IMR-90 (cell line): ENCODE measurements around the gene PEX7.

Source experiments
- BHLHE40 ChIP-seq: fragments of 150-350 bp; IDR thresholded peaks from 2 replicates; pipeline ENCODE4 v1.6.1; 2016; ENCODE audit warnings: mild to moderate bottlenecking, low read depth, low read length
- CEBPB ChIP-seq: IDR thresholded peaks from 2 replicates; pipeline ENCODE4 v1.6.1; 2012; ENCODE audit warnings: low read depth, low read length, improper control_type of control experiment
- CTCF ChIP-seq: conservative IDR thresholded peaks from 2 replicates; pipeline ENCODE4 v1.5.1; 2012; ENCODE audit warnings: mild to moderate bottlenecking, low read depth, low read length, improper control_type of control experiment
- ELK1 ChIP-seq: fragments of 150-350 bp; IDR thresholded peaks from 2 replicates; pipeline ENCODE4 v1.6.1; 2016; ENCODE audit warnings: low read depth, mild to moderate bottlenecking, low read length, moderate library complexity, borderline replicate concordance
- FOS ChIP-seq: fragments of 150-350 bp; IDR thresholded peaks from 2 replicates; pipeline ENCODE4 v1.6.1; 2016; ENCODE audit warnings: low read depth, low read length
- MAFK ChIP-seq: IDR thresholded peaks from 2 replicates; pipeline ENCODE4 v1.6.1; 2012; ENCODE audit warnings: low read depth, low read length, improper control_type of control experiment
- MXI1 ChIP-seq: IDR thresholded peaks from 2 replicates; pipeline ENCODE4 v1.6.1; 2012; ENCODE audit warnings: low read depth, mild to moderate bottlenecking, low read length, moderate library complexity, borderline replicate concordance
- NFE2L2 ChIP-seq: fragments of 150-350 bp; IDR thresholded peaks from 2 replicates; pipeline ENCODE4 v1.6.1; 2016; ENCODE audit warnings: low read depth, mild to moderate bottlenecking, low read length
- POLR2A ChIP-seq: IDR thresholded peaks from 2 replicates; pipeline ENCODE4 v1.6.1; 2012; ENCODE audit warnings: mild to moderate bottlenecking, low read depth, low read length
- RAD21 ChIP-seq: IDR thresholded peaks from 2 replicates; pipeline ENCODE4 v1.6.1; 2012; ENCODE audit warnings: low read length, improper control_type of control experiment
- RCOR1 ChIP-seq: IDR thresholded peaks from 2 replicates; pipeline ENCODE4 v1.6.1; 2012; ENCODE audit warnings: mild to moderate bottlenecking, low read length, improper control_type of control experiment; ENCODE audit not compliant: insufficient replicate concordance
- RFX5 ChIP-seq: IDR thresholded peaks from 2 replicates; pipeline ENCODE4 v1.8.0; 2012; ENCODE audit warnings: low read depth, mild to moderate bottlenecking, low read length, moderate library complexity
- SMC3 ChIP-seq: fragments of 150-350 bp; IDR thresholded peaks from 2 replicates; pipeline ENCODE4 v1.6.1; 2016; ENCODE audit warnings: low read depth, mild to moderate bottlenecking, antibody characterized with exemption, low read length, moderate library complexity
- USF2 ChIP-seq: fragments of 150-350 bp; IDR thresholded peaks from 2 replicates; pipeline ENCODE4 v1.6.1; 2017; ENCODE audit warnings: mild to moderate bottlenecking, antibody characterized with exemption, low read length, low read depth

- TF ChIP-seq POLR2A (no peak), CTCF (no peak), FOS (no peak), ELK1 (no peak), USF2 (no peak), RAD21 (no peak), SMC3 (no peak), RCOR1 (no peak), MAFK (no peak), MXI1 (no peak), RFX5 (no peak), NFE2L2 (no peak), BHLHE40 (no peak), CEBPB (no peak)
Measured at GRCh38 chr6:136873748-136874147, 51.4 kb downstream of the PEX7 start.
